ENCODE data around the gene KLF3. TPM values are rescaled to one million over a fixed set of nuclear protein-coding genes. Genes with fewer than 3 reads are reported as not detected.

Gene KLF3
- total RNA-seq, 1 donor from 2014 or later, result 40.8 TPM

DNA sequence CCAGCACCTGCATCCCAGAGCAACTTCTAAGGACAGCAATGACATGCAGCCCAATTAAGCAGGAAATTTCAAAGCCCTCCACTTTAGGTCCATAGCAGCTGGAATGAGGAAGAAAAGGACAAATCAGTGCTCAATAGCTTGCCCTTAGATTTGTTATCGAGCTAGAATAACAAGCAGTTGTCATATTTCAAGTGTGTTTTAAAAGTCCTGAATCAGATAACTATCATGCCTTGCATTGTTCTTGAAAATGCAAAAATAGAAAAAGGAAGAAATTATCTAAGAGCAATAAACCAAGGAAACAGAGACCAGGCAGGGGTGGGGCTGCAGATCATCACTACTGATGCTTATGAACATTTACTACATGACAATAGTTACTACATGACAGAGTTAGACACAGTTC lies 43.9 kb upstream of the KLF3 start:
- H3K27ac Mint-ChIP-seq (ENCODE audit: unreplicated experiment), result no peak overlapping the region
- no peak overlapping the region for H3K4me3 Mint-ChIP-seq (ENCODE audit: unreplicated experiment)

DNA sequence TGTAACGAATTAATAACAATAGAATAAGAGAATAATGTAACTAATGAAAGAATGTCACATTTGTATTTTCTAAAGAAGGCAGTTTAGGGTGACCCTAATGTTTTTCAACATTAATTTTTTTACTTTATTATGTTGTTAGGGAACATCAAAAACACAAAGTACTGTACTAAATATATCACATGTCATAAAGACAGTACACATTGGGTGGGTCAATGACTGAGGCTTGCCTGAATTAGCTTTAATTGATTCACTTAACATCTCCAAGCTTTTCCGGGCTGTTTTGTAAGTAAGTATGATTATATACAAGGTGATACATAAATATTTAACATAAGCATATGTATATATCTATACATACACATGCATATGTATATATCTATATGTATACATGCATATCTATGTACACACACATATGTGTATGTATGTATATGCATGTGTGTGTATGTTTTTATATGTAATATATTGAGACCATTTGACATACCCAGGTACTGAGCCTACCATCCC lies 43.4 kb upstream of the KLF3 start:
- TF ChIP-seq, protein P1, sequence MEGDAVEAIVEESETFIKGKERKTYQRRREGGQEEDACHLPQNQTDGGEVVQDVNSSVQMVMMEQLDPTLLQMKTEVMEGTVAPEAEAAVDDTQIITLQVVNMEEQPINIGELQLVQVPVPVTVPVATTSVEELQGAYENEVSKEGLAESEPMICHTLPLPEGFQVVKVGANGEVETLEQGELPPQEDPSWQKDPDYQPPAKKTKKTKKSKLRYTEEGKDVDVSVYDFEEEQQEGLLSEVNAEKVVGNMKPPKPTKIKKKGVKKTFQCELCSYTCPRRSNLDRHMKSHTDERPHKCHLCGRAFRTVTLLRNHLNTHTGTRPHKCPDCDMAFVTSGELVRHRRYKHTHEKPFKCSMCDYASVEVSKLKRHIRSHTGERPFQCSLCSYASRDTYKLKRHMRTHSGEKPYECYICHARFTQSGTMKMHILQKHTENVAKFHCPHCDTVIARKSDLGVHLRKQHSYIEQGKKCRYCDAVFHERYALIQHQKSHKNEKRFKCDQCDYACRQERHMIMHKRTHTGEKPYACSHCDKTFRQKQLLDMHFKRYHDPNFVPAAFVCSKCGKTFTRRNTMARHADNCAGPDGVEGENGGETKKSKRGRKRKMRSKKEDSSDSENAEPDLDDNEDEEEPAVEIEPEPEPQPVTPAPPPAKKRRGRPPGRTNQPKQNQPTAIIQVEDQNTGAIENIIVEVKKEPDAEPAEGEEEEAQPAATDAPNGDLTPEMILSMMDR (IDR thresholded peaks at IDR 0.05; ENCODE audit: insufficient read depth, low read depth, low read length), result no peak
- TF ChIP-seq EZH2 (IDR thresholded peaks at IDR 0.05; ENCODE audit: insufficient read depth, low read length), result no peak
- H3K27ac Mint-ChIP-seq (ENCODE audit: unreplicated experiment), result no peak overlapping the region
- H3K4me3 ChIP-seq (ENCODE audit: insufficient read depth, low read depth, low read length), result no peak overlapping the region

More for the DNA sequence above, 43.9 kb upstream of the KLF3 start:
- Histone ChIP-seq H3K4me3 (ENCODE audit: insufficient read depth, low read depth, low read length) (no peak overlapping the region), H3K4me1 (ENCODE audit: insufficient read depth, low read length) (no peaks in the 10 kb centered on the region), H3K4me2 (ENCODE audit: low read length) (no peak overlapping the region), H3K36me3 (ENCODE audit: insufficient read depth, low read length) (no peaks in the 10 kb centered on the region), H3K79me2 (ENCODE audit: insufficient read depth, low read length) (no peaks in the 10 kb centered on the region), H3K27me3 (ENCODE audit: insufficient read depth, low read length) (no peaks in the 10 kb centered on the region), H2AFZ (ENCODE audit: low read depth, low read length) (no peak overlapping the region), H3K9me3 (ENCODE audit: insufficient read depth, low read depth, low read length) (no peaks in the 10 kb centered on the region), H3K27ac (ENCODE audit: low read depth, low read length) (no peak overlapping the region), H3K9ac (ENCODE audit: low read length) (no peak overlapping the region), H4K20me1 (ENCODE audit: insufficient read depth, low read length) (no peaks in the 10 kb centered on the region)
- DNase-seq (ENCODE audit: low read depth) (no peak), FAIRE-seq (no peak)
- no peaks in the 10 kb centered on the region for H3K36me3 Mint-ChIP-seq (ENCODE audit: low read depth, unreplicated experiment)
- peaks cover 2% of the 10 kb centered on the region for H3K27me3 Mint-ChIP-seq (ENCODE audit: low read depth, unreplicated experiment)
- no peaks in the 10 kb centered on the region for H3K4me1 Mint-ChIP-seq (ENCODE audit: low read depth, unreplicated experiment)
- peaks cover 2% of the 10 kb centered on the region for H3K9me3 Mint-ChIP-seq (ENCODE audit: unreplicated experiment)
- no peak for TF ChIP-seq EZH2 (IDR thresholded peaks at IDR 0.05; ENCODE audit: insufficient read depth, low read length)
- TF ChIP-seq, protein P1 (IDR thresholded peaks at IDR 0.05; ENCODE audit: insufficient read depth, low read depth, low read length), result no peak

DNA sequence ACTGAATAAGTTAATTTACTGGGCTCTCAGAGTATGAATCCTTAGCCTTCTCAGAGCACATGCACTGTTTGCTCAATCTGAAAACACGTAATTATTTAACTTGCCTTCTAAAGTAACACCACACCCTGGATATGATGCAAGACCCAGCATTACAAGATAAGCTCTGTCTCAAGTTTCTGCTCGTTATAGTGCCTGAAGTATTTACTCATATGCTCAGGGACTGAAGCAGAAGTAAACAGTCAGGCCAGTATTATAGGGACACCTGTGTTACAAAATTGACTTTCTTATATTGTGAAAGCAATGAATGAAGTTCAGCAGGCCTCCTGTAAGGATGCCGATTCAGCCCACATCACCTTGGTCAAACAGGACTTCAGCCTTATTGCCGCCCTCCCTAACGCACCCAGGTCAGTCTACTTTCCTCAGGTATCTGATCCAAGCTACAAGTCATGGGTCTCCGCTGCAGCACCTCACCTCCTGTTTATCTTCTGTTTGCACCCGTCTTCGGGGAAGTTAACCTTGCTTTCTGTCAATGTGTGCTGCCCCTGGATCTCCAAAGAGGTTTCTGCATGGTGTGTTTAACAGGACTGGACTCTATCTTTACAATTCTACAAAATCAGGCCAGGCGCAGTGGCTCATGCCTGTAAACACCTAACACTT lies 42.8 kb upstream of the KLF3 start:
- H3K27ac ChIP-seq (ENCODE audit: low read depth, low read length), result no peak overlapping the region
- H4K20me1 ChIP-seq (ENCODE audit: insufficient read depth, low read length), result no peaks in the 10 kb centered on the region
- FAIRE-seq (no peak), DNase-seq (ENCODE audit: low read depth) (peak; percentile 63)
- H2AFZ ChIP-seq (ENCODE audit: low read depth, low read length), result no peak overlapping the region
- H3K4me1 Mint-ChIP-seq (ENCODE audit: low read depth, unreplicated experiment), result no peaks in the 10 kb centered on the region
- no peaks in the 10 kb centered on the region for H3K4me1 ChIP-seq (ENCODE audit: insufficient read depth, low read length)
- peaks cover 2% of the 10 kb centered on the region for H3K27me3 Mint-ChIP-seq (ENCODE audit: low read depth, unreplicated experiment)
- no peak for TF ChIP-seq EZH2 (IDR thresholded peaks at IDR 0.05; ENCODE audit: insufficient read depth, low read length)
- TF ChIP-seq, protein P1 (IDR thresholded peaks at IDR 0.05; ENCODE audit: insufficient read depth, low read depth, low read length), result no peak
- H3K9me3 Mint-ChIP-seq (ENCODE audit: unreplicated experiment), result peaks cover 2% of the 10 kb centered on the region
- no peaks in the 10 kb centered on the region for H3K27me3 ChIP-seq (ENCODE audit: insufficient read depth, low read length)
- H3K36me3 ChIP-seq (ENCODE audit: insufficient read depth, low read length), result no peaks in the 10 kb centered on the region
- H3K79me2 ChIP-seq (ENCODE audit: insufficient read depth, low read length), result no peaks in the 10 kb centered on the region
- H3K27ac Mint-ChIP-seq (ENCODE audit: unreplicated experiment), result no peak overlapping the region
- H3K4me2 ChIP-seq (ENCODE audit: low read length), result no peak overlapping the region
- no peaks in the 10 kb centered on the region for H3K36me3 Mint-ChIP-seq (ENCODE audit: low read depth, unreplicated experiment)
- no peak overlapping the region for H3K4me3 Mint-ChIP-seq (ENCODE audit: unreplicated experiment)
- H3K9ac ChIP-seq (ENCODE audit: low read length), result no peak overlapping the region
- H3K4me3 ChIP-seq (ENCODE audit: insufficient read depth, low read depth, low read length), result no peak overlapping the region
- H3K9me3 ChIP-seq (ENCODE audit: insufficient read depth, low read depth, low read length), result no peaks in the 10 kb centered on the region

More for the DNA sequence above, 43.4 kb upstream of the KLF3 start:
- Histone ChIP-seq H3K27me3 (ENCODE audit: insufficient read depth, low read length) (no peaks in the 10 kb centered on the region), H3K79me2 (ENCODE audit: insufficient read depth, low read length) (no peaks in the 10 kb centered on the region), H4K20me1 (ENCODE audit: insufficient read depth, low read length) (no peaks in the 10 kb centered on the region), H3K36me3 (ENCODE audit: insufficient read depth, low read length) (no peaks in the 10 kb centered on the region), H3K4me1 (ENCODE audit: insufficient read depth, low read length) (no peaks in the 10 kb centered on the region), H2AFZ (ENCODE audit: low read depth, low read length) (no peak overlapping the region), H3K27ac (ENCODE audit: low read depth, low read length) (no peak overlapping the region), H3K9me3 (ENCODE audit: insufficient read depth, low read depth, low read length) (no peaks in the 10 kb centered on the region), H3K4me2 (ENCODE audit: low read length) (no peak overlapping the region), H3K9ac (ENCODE audit: low read length) (no peak overlapping the region)
- DNase-seq (ENCODE audit: low read depth) (no peak), FAIRE-seq (no peak)
- H3K4me1 Mint-ChIP-seq (ENCODE audit: low read depth, unreplicated experiment), result no peaks in the 10 kb centered on the region
- H3K9me3 Mint-ChIP-seq (ENCODE audit: unreplicated experiment), result peaks cover 2% of the 10 kb centered on the region
- H3K4me3 Mint-ChIP-seq (ENCODE audit: unreplicated experiment), result no peak overlapping the region
- H3K27me3 Mint-ChIP-seq (ENCODE audit: low read depth, unreplicated experiment), result peaks cover 2% of the 10 kb centered on the region
- H3K36me3 Mint-ChIP-seq (ENCODE audit: low read depth, unreplicated experiment), result no peaks in the 10 kb centered on the region

All from astrocyte (in vitro differentiated cells and primary cell).